ENCODE measurements around the gene RPP40. TPM values are rescaled to one million over a fixed set of nuclear protein-coding genes. Genes with fewer than 3 reads are reported as not detected.

Gene RPP40
- total and polyA plus RNA-seq, 3 donors from 2014 or later = 8.0 to 14.5 (median 10.8) TPM

DNA sequence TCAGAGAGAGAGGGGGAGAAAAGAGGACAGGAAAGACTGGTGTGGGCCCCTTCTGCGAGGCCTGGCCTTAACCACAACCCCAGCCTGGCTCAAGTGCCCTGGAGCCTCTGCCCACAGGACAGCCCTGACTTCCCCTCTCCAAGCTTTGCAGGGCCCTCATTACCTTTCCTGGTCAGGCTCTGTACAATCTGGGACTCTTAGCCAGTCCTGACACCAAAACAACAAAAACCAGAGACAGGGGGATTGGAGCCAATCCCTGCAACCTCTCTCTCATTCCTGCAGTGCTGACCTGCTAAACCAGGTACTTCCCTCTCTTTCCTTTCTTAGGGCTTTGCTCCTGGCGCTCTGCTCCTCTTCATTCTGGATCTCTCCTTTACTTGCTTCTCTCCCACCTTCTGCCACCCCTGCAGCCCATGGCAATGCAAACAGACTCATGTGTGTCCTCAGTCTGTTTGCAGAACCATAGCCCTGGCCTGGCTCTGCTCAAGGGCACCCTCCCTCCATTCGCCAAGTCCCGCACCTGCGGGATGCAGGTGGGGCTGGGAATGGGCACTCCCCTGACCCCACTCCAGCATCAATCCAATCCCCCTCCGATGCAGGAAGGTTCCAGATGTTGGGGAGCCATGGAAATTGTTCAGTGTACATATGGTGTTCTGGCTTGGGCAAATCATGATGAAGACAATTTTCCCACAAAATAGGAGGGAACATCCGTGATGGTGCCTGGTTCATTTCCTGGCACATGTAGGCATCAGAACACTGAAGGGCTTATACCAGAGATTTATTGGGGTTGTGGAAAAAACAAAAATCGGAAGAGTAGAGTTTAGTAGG is 38.1 kb downstream of the RPP40 start:
- H3K9me3 ChIP-seq = no peaks in the 10 kb centered on the region
- 88 to 89% methylated on average over 8 of the region's 8 CpGs for WGBS, 2 donors
- no peak for DNase-seq
- no peak overlapping the region for H3K4me3 ChIP-seq
- no peaks in the 10 kb centered on the region for H3K36me3 ChIP-seq (ENCODE audit: low read depth, missing control alignments)
- intact Hi-C loops (cut with DNase I; ENCODE audit: low total_unique reads) = no loop called here
- no peak overlapping the region for H3K27ac ChIP-seq
- no peaks in the 10 kb centered on the region for H3K4me1 ChIP-seq
- H3K27me3 ChIP-seq = no peaks in the 10 kb centered on the region
- TF ChIP-seq, protein P1, sequence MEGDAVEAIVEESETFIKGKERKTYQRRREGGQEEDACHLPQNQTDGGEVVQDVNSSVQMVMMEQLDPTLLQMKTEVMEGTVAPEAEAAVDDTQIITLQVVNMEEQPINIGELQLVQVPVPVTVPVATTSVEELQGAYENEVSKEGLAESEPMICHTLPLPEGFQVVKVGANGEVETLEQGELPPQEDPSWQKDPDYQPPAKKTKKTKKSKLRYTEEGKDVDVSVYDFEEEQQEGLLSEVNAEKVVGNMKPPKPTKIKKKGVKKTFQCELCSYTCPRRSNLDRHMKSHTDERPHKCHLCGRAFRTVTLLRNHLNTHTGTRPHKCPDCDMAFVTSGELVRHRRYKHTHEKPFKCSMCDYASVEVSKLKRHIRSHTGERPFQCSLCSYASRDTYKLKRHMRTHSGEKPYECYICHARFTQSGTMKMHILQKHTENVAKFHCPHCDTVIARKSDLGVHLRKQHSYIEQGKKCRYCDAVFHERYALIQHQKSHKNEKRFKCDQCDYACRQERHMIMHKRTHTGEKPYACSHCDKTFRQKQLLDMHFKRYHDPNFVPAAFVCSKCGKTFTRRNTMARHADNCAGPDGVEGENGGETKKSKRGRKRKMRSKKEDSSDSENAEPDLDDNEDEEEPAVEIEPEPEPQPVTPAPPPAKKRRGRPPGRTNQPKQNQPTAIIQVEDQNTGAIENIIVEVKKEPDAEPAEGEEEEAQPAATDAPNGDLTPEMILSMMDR (IDR thresholded peaks at IDR 0.05) = no peak
- no peak for TF ChIP-seq POLR2A (IDR thresholded peaks at IDR 0.05)

DNA sequence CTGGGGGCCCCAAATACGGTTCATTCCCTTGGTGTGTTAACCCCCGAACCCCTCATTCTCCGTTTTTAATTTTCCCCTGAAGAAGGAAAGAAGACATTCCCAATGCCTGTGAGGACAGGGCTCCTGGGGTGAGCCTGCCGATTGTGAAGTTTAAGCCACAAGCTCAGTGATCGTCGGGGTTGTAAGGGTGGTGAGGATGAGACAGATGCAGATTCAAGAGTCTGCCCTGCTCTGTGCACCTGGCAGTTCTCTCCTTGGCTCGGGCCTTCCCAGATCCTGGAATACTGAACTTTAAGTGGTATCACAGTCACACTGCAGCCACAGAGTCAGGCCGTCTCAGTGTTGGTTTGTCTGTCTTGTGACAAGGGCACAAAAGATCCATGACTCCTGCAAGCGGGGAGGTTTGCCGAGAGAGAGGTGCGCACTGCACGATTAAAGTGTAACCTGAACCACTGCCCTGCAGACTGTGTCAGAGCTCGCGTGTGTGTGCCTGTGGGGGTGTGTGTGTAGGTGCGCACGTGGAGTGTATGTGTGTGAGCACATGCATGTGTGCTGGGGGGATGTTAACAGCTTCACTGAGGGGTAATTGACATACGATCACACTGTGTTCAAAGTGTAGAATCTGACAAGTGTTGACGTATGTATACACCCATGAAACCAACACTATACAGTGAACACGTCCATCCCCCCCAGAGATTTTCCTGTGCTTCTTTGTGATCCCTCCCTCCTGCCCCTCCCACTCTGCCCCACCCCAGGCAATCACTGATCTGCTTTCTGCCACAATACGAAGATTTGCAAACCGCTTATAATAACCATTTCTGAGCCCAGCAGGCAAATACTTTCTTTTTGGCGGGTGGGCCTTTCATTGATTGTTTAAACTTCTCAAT is 38.9 kb downstream of the RPP40 start:
- intact Hi-C loops (cut with DNase I; ENCODE audit: low total_unique reads) = no loop called here
- no peak for DNase-seq
- WGBS, 2 donors = 76 to 90% methylated on average over 22 of the region's 22 CpGs
- Histone ChIP-seq H3K9me3 (no peaks in the 10 kb centered on the region), H3K4me3 (no peak overlapping the region), H3K27me3 (no peaks in the 10 kb centered on the region), H3K4me1 (no peaks in the 10 kb centered on the region), H3K27ac (no peak overlapping the region), H3K36me3 (ENCODE audit: low read depth, missing control alignments) (no peaks in the 10 kb centered on the region)
- TF ChIP-seq POLR2A (IDR thresholded peaks at IDR 0.05) = no peak
- TF ChIP-seq, protein P1 (IDR thresholded peaks at IDR 0.05) = no peak

DNA sequence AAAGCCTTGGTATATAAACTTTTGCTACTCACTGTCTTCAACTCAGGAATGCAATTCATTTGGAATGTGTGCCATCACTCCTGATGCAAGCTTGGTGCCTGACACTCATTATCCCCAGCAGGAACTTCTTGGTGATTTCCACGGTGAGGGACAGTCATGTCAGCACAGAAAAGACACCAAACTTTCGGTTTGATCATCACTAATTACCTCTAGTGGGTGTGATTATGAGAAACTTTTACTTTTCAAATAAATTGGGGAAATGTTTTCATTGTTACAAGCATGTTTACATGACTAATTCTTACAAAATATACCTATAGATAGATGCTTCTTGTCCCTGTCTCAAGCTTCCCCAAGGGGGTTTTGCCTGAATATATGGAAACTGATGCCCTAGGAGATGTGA is 40.9 kb downstream of the RPP40 start:
- no peak overlapping the region for H3K4me3 ChIP-seq
- no peaks in the 10 kb centered on the region for H3K36me3 ChIP-seq (ENCODE audit: low read depth, missing control alignments)
- no peak for TF ChIP-seq POLR2A (IDR thresholded peaks at IDR 0.05)
- TF ChIP-seq, protein P1 (IDR thresholded peaks at IDR 0.05) = no peak
- intact Hi-C loops (cut with DNase I; ENCODE audit: low total_unique reads) = no loop called here
- WGBS, 2 donors = 86 to 89% methylated on average over 2 of the region's 2 CpGs
- no peaks in the 10 kb centered on the region for H3K4me1 ChIP-seq
- H3K9me3 ChIP-seq = no peaks in the 10 kb centered on the region
- no peak overlapping the region for H3K27ac ChIP-seq
- DNase-seq = no peak
- H3K27me3 ChIP-seq = no peaks in the 10 kb centered on the region

DNA sequence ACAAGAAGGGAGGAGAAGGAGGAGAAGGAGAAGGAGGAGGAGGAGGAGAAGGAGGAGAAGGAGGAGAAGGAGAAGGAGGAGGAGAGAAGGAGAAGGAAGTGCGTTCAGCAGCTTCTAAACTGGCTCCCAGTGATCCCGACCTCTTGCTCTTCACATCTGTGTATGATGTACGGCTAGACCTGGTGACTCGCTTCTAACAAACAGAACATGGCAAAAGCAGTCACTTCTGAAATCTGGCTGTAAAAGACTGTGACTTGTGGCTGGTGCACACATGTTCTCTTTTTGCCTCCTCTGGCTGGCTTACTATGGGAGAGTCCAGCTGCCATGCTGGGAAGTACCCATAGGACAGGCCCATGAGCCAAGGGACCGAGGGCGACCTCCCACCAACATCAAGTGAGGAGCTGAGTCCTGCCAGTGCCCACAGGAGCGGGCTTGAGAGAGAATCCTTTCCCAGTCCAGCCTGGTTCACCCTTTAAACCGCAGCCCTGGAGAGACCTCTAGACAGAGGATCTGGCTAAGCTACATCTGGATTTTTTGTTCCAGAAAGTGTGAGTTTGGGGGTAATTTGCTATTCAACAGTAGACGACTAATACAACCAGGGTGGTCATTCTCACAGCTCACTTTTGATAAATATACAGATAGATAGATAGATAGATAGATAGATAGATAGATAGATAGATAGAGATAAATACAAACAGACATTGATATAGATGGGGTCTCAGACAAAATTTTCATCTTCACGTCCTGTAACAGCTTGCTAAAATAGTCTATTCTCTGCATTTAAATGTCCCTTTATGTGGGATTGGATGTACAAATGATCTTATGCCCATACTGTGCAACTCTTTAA is 42.3 kb downstream of the RPP40 start:
- intact Hi-C loops (cut with DNase I; ENCODE audit: low total_unique reads) = no loop called here
- Histone ChIP-seq H3K36me3 (ENCODE audit: low read depth, missing control alignments) (no peaks in the 10 kb centered on the region), H3K9me3 (no peaks in the 10 kb centered on the region), H3K4me3 (no peak overlapping the region), H3K27ac (no peak overlapping the region), H3K27me3 (no peaks in the 10 kb centered on the region), H3K4me1 (no peaks in the 10 kb centered on the region)
- no peak for TF ChIP-seq POLR2A (IDR thresholded peaks at IDR 0.05)
- TF ChIP-seq, protein P1 (IDR thresholded peaks at IDR 0.05) = no peak
- no peak for DNase-seq
- WGBS, 2 donors = 75 to 91% methylated on average over 7 to 10 of the region's 10 CpGs
